Effector CD8-positive, alpha-beta T cell (primary cell): ENCODE data around the gene ST3GAL4.

Experiments used
- DNase-seq: peaks from one replicate; lab custom pipeline; 2025; lab: John Stamatoyannopoulos, UW

The ST3GAL4 gene

GRCh38 chr11:126446581-126446980 is 91.1 kb downstream of the ST3GAL4 start:
- DNase-seq, result no peak

DNA sequence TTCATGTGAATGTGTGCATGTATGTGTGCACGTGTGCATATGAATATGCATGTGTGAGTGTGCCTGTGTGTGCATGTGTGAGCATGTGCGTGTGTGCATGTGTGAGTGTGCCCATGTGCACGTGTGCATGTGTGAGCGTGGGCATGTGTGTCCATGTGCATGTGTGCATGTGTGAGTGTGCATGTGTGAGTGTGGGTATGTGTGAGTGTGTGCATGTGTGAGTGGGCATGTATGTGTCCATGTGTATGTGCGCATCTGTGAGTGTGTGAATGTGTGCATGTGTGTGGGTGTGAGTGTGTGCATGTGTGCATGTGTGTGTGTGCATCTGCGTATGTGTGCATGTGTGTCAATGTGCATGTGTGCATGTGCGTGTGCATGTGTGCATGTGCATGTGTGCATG is 94.7 kb downstream of the ST3GAL4 start:
- DNase-seq, result no peak

DNA sequence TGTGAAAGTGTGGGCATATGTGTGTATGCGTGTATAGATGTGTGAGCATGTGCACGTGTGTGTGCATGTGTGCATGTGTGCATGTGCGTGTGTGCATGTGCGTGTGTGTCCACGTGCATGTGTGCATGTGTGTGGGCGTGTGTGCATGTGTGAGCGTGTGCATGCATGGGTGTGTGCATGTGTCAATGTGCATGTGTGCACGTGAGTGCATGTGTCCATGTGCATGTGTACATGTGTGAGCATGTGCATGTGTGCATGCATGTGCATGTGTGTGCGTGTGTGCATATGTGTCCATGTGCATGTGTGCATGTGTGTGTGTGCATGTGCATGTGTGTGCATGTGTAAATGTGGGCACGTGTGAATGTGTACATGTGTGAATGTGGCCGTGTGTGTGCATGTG is 95.3 kb downstream of the ST3GAL4 start:
- DNase-seq, result no peak

DNA sequence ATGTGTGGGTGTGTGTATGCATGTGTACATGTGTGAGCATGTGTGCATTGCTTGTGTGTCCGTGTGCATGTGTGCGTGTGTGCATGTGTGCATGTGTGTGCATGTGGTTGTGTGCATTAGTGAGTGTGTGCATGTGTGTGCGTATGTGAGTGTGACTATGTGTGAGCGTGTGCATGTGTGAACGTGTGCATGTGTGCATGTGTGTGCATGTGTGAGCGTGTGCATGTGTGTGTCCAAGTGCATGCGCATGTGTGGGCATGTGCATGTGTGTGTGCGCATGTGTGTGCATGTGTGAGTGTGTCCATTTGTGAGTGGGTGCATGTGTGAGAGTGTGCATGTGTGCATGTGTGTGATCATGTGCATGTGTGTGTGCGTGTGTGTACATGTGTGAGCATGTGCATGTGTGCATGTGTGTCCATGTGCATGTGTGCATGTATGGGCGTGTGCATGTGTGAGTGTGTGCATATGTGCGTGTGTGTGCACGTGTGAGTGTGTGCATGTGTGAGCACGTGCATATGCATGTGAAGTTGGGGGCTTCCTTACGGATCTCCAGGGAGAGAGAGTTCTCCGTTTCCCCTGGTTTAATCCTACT is 95.8 kb downstream of the ST3GAL4 start:
- no peak for DNase-seq

DNA sequence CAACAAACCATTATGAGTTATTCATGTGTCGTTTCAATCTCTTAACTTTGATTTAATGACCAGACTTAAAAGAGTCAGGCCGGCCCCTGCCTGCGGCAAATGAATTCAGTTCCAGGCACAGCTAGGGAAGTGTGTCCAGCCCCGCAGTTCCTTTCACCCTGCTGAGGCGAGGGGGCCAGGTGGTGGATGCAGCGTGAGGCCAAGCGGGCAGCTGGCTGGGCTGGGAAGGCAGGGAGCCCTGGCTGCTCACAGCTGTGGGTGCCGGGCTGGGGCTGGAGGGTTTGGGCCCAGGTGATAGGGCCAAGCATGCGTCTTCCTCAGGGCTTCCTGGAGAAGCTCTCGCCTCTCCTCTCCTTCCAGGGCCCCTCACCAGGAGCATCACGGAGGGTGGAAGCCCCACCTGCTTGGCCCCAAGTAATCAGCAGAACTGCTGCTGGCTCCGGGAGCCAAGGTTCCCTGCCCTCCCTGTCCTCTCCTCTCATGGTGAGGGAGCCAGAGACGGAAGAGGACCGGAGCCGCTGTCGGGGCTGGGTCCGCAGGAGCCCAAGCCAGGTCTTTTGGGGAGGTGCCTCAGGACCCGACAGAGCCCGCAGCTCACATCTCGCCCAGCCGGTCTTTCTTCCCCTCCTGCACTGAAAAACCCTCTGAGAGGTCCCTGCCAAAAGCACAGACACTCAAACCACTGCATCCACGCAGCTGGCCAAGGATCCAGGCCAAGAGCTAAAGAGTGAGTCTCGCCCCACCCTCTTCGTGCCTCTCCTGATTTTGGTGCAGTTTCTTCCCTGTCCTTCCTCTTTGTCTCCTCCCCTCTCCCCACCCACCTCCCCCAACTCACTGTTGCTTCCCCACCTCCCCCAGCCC is 97.0 kb downstream of the ST3GAL4 start:
- DNase-seq, result no peak

DNA sequence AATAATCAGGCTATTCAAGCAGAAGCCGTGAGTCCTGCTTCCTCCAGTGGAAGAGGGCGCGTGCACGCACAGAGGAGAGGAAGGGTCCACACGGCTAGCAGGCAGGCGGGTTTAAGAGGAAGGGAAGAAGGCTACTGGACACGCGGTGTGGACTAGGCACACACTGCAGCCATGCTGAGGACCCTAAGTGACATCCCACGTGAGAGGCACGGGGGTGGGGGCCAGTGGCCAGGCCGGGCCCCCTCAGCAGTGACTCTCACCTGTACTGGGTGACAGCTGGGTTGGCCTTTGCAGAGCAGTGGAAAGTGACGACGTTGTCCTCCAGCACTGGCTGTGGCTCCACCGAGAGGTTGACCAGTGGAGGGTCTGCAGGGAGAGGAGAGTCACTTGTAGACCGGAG is 100.6 kb downstream of the ST3GAL4 start:
- no peak for DNase-seq

- no peak for DNase-seq
Measured at GRCh38 chr11:126456783-126457542, 101.5 kb downstream of the ST3GAL4 start.

- no peak for DNase-seq
Measured at GRCh38 chr11:126457817-126458216, 102.3 kb downstream of the ST3GAL4 start.

- no peak for DNase-seq
Measured at GRCh38 chr11:126459691-126460281, 104.3 kb downstream of the ST3GAL4 start.

DNA sequence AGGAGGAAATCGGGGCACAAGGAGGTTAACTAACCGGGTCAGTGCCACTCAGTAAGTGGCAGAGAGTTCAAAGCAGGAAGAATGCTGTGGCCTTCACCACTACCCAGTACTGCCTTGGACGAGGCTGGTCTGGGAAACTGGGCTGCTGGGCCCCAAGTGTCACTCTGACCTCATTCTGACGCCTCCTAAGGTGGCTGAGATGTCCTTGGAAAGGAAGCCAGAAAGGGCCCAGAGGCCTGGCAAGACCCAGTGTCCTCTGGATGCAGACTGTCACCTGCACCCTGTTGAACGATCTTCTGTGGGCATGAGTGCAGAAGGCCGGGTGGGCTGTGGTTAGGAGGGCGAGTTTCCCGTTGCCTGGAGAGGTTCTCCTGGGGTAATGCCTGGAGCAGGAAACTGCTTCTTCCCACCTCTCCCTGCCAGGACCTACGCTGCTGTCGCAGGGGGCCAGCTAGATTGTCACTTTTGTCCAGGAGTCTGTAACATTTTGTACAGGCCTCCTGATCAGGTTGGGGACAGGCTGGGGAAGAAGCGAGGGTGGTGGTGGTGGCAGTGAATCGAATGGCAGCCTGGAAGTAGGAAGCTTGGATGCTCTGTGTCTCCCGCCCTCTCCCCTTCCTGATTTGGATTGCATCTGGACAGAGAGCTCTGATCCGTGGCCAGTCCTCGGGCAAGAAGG is 105.1 kb downstream of the ST3GAL4 start:
- DNase-seq, result no peak

GRCh38 chr11:126461096-126461440 is 105.6 kb downstream of the ST3GAL4 start:
- no peak for DNase-seq

DNA sequence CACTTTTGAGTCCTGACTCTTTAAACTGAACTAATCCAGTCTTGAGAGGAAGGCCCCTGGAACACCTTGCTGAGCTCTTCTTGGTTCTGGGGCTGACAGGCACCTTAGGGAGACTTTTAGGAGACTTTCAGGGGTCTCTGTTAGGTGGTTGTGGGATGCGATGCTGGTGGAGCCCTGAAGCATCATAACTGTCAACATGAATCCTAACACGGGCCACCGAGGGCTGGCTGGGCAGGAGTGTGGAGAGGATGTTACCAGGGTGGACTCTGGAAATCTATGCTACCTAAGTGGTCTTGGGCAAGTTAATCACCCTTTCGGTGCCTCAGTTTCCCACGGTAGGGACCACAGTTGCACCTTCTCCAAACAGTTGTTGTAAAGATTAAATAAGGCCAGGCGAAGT is 106.5 kb downstream of the ST3GAL4 start:
- DNase-seq, result no peak

GRCh38 chr11:126462422-126462821 is 106.9 kb downstream of the ST3GAL4 start:
- no peak for DNase-seq
